NCI-H345 treated with DMSO at 0.1 percent for 48 hours (cell line): ENCODE measurements around the gene FEN1.

Source experiments
- DNase-seq: peaks from one replicate; lab custom pipeline; 2025; ENCODE audit not compliant: unreplicated experiment; lab: John Stamatoyannopoulos, UW

Gene FEN1

GRCh38 chr11:61793083-61793828, 545 bp downstream of the FEN1 start:
- no peak for DNase-seq

- no peak for DNase-seq
Observed at GRCh38 chr11:61793829-61794204, 1.1 kb downstream of the FEN1 start.

DNA sequence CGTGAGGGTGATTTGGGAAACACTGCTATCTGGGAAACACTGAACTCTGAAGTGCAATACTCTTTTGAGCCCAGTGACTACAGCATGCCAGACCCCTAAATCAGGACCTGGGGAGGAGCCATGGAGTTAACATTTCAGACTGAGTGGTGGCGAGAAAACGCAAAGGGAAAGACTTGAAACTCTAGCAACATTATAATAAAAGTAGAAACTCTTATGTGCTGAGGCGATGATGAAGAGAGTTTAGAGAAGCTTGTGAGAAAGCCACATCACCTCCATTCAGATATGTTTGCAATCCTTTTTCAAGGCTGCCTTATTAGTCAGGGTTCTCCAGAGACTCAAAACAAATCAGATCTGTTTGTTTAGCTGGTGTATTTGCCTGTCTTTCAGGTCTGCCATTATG, 1.9 kb downstream of the FEN1 start:
- DNase-seq: no peak

GRCh38 chr11:61795459-61795858, 2.7 kb downstream of the FEN1 start:
- no peak for DNase-seq

- no peak for DNase-seq
Observed at GRCh38 chr11:61795876-61796526, 3.3 kb downstream of the FEN1 start.

DNA sequence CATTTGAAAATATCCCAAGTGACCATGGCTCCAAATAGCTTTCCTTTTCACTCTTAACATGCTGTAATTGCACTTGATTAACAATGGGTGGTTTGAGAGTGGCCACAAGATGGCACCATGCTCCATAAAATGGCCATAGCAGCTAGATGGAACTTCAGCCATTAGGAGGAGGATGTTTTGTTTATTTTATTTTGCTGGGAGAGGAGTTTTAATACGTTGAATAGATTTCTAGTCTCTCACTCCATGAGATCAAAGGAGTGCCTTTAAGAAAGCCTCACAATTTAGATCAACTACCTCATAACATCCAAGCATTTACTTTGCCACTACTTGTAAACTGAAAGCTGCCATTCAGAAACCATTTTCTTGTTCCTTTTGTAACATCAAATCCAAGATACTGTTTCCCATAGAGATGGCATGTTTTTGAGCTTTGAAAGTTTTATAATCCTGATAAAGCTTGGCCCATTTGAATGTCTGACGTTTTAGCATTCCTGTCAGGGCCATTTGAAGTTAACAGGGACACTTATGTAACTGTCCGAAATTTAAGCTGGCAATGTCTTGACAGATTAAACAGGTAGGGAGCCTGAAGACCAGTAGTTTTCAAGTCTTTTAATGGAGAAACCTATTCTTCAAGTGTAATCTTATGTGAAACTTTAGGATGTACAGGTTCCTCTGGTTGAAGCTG, 4.7 kb downstream of the FEN1 start:
- DNase-seq: peak; percentile 35

- no peak for DNase-seq
Observed at GRCh38 chr11:61799665-61800284, 7.1 kb downstream of the FEN1 start.

- no peak for DNase-seq
Observed at GRCh38 chr11:61800331-61801281, 7.9 kb downstream of the FEN1 start.

DNA sequence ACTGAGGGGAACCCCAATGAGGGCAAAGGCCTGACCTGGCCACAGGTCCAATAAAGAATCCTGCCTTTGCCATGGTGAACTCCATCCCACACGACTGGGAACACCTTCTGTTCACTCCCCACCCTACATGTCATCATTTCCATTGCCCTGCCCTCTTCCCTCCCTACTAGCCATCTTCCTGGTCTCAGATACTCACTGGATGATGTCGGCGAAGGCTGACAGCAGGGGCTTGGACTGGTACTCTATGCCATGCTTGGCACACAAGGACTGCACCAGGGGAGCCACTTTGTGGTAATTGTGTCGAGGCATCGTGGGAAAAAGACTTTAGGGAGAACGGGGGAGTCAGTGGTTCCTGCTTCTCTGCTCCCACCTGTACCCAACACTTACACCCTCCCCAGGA, 9.9 kb downstream of the FEN1 start:
- no peak for DNase-seq

DNA sequence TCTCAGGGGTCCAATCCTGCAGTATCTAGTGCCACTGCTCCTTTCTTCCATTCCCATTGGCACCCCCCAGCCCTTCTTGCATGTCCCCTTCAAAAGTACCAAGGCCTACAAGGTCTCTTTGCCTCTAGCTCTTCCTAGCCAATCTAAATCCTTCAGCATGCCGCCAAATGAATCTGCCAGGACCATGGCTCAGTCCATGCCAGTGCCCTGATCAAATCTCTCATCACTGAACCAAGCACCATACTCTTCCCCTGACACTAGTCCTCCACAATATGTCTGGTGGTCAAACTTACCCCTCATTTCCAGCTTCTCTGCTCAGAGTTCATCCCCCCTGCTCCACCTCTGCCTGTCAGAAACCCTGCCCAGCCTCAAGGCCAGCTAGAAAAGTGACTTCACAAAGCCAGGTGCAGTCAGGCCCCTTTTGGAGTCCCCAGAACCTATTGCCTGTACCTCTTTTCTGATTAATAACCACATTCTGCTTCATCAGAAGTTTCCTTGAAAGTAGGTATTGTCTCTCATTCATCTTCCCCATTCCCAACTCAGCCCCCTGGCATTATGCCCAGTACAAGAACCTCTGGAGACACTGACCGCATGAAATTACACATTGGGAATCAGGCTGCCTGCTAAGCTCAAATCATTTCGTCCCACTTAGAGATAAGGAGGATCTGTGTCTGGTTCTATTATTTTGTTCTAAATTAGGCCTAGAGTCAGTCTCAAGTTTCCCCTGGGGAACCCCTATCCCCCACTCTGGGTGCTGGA, 11.4 kb downstream of the FEN1 start:
- DNase-seq: no peak

- no peak for DNase-seq
Observed at GRCh38 chr11:61805146-61805545, 12.4 kb downstream of the FEN1 start.

DNA sequence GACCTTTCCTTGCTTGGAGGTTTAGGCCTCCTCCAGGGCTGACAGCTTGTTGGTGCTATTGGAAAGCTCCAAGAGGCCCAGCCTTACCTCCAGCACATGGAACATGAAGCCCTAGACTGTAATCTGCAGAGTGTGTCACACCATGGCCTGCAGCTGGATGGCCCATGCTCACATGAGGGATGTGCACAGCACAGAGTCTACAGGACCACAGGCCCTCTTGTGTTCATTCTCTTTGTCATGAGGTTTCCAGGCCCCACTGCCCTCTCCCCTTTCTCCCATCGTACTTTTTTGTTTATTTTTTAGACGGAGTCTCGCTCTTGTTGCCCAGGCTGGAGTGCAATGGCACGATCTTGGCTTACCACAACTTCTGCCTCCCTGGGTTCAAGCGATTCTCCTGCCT, 14.1 kb downstream of the FEN1 start:
- no peak for DNase-seq

GRCh38 chr11:61810671-61811175, 18.0 kb downstream of the FEN1 start:
- no peak for DNase-seq

DNA sequence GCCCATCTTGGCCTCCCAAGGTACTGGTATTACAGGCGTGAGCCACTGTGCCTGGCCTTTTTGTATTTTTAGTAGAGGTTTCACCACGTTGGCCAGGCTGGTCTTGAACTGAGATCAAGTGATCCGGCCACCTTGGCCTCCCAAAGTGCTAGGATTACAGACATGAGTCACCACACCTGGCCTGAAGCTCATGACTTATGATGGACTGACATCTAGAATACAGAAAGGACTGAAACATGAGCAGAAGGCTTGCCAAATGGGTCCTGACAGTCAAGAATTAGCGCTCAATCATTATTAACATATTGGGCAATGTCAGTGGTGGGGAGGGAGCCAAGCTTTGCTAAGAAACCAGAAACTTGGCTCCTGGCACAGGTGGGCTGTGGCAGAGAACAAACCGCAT, 19.1 kb downstream of the FEN1 start:
- DNase-seq: no peak

- DNase-seq: no peak
Observed at GRCh38 chr11:61812736-61813411, 20.2 kb downstream of the FEN1 start.

DNA sequence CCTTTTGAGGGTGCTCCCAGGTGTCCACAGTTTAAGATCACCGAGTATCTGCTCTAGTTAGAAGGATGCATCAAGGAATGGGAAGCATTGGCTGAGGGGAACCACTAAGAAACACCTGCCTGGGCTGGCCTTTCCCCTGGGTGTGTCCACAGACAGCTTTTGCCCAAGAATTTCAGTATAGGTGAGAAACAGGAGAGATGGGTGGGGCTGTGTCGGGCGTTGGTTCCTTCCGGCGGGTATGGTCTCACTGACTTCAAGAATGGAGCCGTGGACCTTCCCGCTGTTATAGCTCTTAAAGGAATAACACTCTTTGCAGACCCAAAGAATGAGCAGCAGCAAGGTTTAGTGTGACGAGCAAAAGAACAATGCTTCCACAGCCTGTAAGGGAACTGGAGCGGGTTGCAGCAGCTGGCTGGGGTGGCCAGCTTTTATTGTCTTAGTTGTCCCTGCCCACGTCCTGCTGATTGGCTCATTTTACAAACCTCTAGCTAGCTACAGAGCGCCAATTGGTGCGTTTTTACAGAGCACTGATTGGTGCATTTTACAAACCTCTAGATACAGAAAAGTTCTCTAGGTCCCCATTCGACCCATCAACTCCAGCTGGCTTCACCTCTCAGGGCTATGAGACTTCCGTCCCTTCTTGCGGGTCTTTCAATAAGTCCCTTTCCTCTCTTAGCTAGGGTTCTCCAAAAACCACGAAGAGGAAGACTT, 21.7 kb downstream of the FEN1 start:
- no peak for DNase-seq

DNA sequence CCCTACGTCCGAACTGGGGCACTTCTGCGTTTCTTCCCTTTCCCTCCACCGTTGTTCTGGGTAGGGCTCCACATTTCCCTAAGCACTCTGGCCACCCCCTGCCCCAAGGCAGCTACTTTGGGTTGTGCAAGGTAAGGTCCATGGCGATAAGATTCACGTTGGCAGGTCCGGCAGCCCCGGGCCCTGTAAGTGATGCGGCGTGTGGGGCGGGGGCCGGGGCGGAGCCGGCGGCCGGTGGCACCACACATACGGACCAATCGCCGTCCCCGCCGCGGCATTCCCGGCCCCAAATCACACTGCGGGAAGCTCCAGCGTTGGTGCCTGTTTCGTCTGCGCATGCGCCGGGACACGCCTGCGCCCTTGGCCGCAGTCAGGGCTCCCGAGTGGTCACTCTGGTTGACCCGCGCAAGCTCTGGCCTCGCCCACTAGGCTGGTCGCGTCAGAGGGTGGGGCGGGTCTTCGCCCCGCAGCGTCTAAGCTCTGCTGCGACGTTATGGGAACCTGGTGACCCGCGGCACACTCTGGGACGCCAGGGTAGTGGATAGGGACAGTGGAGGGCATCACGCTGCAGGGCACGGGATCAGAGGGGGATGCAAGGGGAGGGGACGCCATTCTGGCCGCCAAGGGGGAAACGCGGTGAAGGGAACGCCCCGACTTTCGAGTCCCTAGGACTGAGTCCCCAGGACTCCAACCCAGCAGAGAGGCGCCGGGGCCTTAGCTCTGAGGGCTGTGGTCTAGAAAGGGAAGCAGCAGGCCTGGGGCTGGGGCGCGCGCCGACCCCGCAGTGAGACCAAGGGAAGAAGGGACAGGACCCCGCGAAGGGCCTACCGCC, 22.5 kb downstream of the FEN1 start:
- peak; percentile 76 for DNase-seq
